ENCODE results near the gene GPR65.

The GPR65 gene

GRCh38 chr14:88005050-88005481 is at the start of gene GPR65:
Gene GPR65 (plus strand): TSS chr14:88005135. CDS start chr14:88010848, 5,713 bp downstream.
- DNase-seq, result no peak

GRCh38 chr14:87955501-87955900 is 49.4 kb upstream of the GPR65 start:
- no peak for DNase-seq

- DNase-seq, result no peak
Observed at GRCh38 chr14:87960013-87960787, 44.7 kb upstream of the GPR65 start.

- no peak for DNase-seq
Observed at GRCh38 chr14:87961246-87961645, 43.7 kb upstream of the GPR65 start.

- DNase-seq, result no peak
Observed at GRCh38 chr14:87966816-87967215, 38.1 kb upstream of the GPR65 start.

GRCh38 chr14:87967496-87967895 is 37.4 kb upstream of the GPR65 start:
- DNase-seq, result no peak

GRCh38 chr14:87971010-87971409 is 33.9 kb upstream of the GPR65 start:
- no peak for DNase-seq

- DNase-seq, result no peak
Observed at GRCh38 chr14:87975636-87976035, 29.3 kb upstream of the GPR65 start.

GRCh38 chr14:87979689-87980088 is 25.2 kb upstream of the GPR65 start:
- no peak for DNase-seq

- DNase-seq, result no peak
Observed at GRCh38 chr14:87989221-87989955, 15.5 kb upstream of the GPR65 start.

GRCh38 chr14:87989956-87990299 is 15.0 kb upstream of the GPR65 start:
- no peak for DNase-seq

GRCh38 chr14:87990682-87991081 is 14.3 kb upstream of the GPR65 start:
- DNase-seq, result no peak

- DNase-seq, result no peak
Observed at GRCh38 chr14:87992346-87992717, 12.6 kb upstream of the GPR65 start.

GRCh38 chr14:87992718-87993628 is 12.0 kb upstream of the GPR65 start, which contains the start of gene GALC:
Gene GALC (minus strand): TSS chr14:87993182. CDS start chr14:87993164, 18 bp downstream.
- DNase-seq, result peak; percentile 88

- no peak for DNase-seq
Observed at GRCh38 chr14:87994974-87995373, 10.0 kb upstream of the GPR65 start.

- DNase-seq, result no peak
Observed at GRCh38 chr14:87995500-87996290, 9.2 kb upstream of the GPR65 start.

GRCh38 chr14:87996291-87996592 is 8.7 kb upstream of the GPR65 start:
- no peak for DNase-seq

- DNase-seq, result no peak
Observed at GRCh38 chr14:87998482-87998881, 6.5 kb upstream of the GPR65 start.

- DNase-seq, result no peak
Observed at GRCh38 chr14:87999277-87999676, 5.7 kb upstream of the GPR65 start.

- DNase-seq, result no peak
Observed at GRCh38 chr14:88002421-88003075, 2.4 kb upstream of the GPR65 start.

- no peak for DNase-seq
Observed at GRCh38 chr14:88003425-88003824, 1.5 kb upstream of the GPR65 start.

- DNase-seq, result no peak
Observed at GRCh38 chr14:88004506-88005036, 364 bp upstream of the GPR65 start.
